CD4-positive, alpha-beta T cell treated with Interleukin-6 for 4 hours (primary cell): ENCODE results near the gene MS4A12.
"Not testable (repeated sequence)": the region's sequence is repeated elsewhere in the genome, so short reads cannot be mapped to it uniquely, and the experiment has no call there.

ENCODE experiments used
- DNase-seq: peaks from one replicate; pipeline ENCODE4 v3.0.0-alpha.2; 2020; ENCODE audit warnings: mixed read lengths

Gene MS4A12

GRCh38 chr11:60513496-60514460 lies 21.2 kb downstream of the MS4A12 start:
- no peak for DNase-seq

- DNase-seq = no peak
These were observed 22.7 kb downstream of the MS4A12 start, which contains the start of gene MS4A13 for GRCh38 chr11:60515144-60515855. Gene MS4A13, plus strand, starts transcription at chr11:60515392. Its CDS starts 2,692 bp downstream, at chr11:60518084.

- DNase-seq = no peak
These were observed 35.9 kb downstream of the MS4A12 start for GRCh38 chr11:60528465-60528864.

- no peak for DNase-seq
These were observed 36.4 kb downstream of the MS4A12 start for GRCh38 chr11:60528934-60529333.

GRCh38 chr11:60530454-60531100 lies 38.0 kb downstream of the MS4A12 start:
- DNase-seq = no peak

- not testable (repeated sequence) for DNase-seq
These were observed 39.8 kb downstream of the MS4A12 start for GRCh38 chr11:60532383-60532782.

GRCh38 chr11:60538627-60539026 lies 46.0 kb downstream of the MS4A12 start:
- not testable (repeated sequence) for DNase-seq

- no peak for DNase-seq
These were observed 51.5 kb downstream of the MS4A12 start for GRCh38 chr11:60544077-60544476.
